Activated naive CD8-positive, alpha-beta T cell treated with anti-CD3 and anti-CD28 coated beads, Interleukin-2, amount 50 U/mL, for 24 hours (primary cell): ENCODE data around the gene WNT3A.
A peak's percentile ranks its signal among the peaks of the same experiment; 100 is the strongest.

Source experiments
- ATAC-seq: fragments of 150-1000 bp; cut with Tn5 transposase; one replicate; pipeline ENCODE4 v1.10.0; 2021
- DNase-seq: peaks from one replicate; pipeline ENCODE4 v3.0.0; 2021
- H3K27ac Mint-ChIP-seq: one replicate; pipeline ENCODE4 v1.8.0; 2021; ENCODE audit warnings: mild to moderate bottlenecking, mixed read lengths
- H3K27me3 Mint-ChIP-seq: one replicate; pipeline ENCODE4 v1.8.0; 2021; ENCODE audit warnings: mixed read lengths
- H3K36me3 Mint-ChIP-seq: one replicate; pipeline ENCODE4 v1.8.0; 2021; ENCODE audit warnings: low read depth, mixed read lengths
- H3K4me1 Mint-ChIP-seq: one replicate; pipeline ENCODE4 v1.8.0; 2021; ENCODE audit warnings: mixed read lengths
- H3K4me3 Mint-ChIP-seq: one replicate; pipeline ENCODE4 v1.8.0; 2021; ENCODE audit warnings: mild to moderate bottlenecking, moderate library complexity, mixed read lengths
- H3K9me3 Mint-ChIP-seq: one replicate; pipeline ENCODE4 v1.8.0; 2021; ENCODE audit warnings: mixed read lengths

The WNT3A gene

DNA sequence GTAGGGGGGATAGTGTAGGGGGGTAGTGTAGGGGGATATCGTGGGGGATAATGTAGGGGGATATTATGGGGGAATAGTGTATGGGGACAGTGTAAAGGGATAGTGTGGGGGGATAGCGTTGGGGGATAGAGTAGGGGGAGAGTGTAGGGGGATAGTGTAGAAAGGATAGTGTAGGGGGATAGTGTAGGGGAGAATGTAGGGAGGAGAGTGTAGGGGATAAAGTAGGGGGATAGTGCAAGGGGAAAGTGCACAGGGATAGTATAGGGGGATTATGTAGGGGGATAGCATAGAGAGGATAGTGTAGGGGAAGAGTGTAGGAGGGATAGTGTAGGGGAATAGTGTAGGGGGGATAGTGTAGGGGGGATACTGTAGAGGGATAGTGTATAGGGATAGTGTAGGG is 63.4 kb downstream of the WNT3A start:
- Mint-ChIP-seq H3K27ac (no peak overlapping the region), H3K4me1 (no peaks in the 10 kb centered on the region), H3K36me3 (no peaks in the 10 kb centered on the region), H3K4me3 (no peak overlapping the region), H3K27me3 (peaks cover 9% of the 10 kb centered on the region), H3K9me3 (no peaks in the 10 kb centered on the region)
- DNase-seq (no peak), ATAC-seq (no peak)

GRCh38 chr1:228070851-228071250 is 64.1 kb downstream of the WNT3A start:
- H3K27ac Mint-ChIP-seq = no peak overlapping the region
- no peaks in the 10 kb centered on the region for H3K36me3 Mint-ChIP-seq

GRCh38 chr1:228071839-228072657 is 65.2 kb downstream of the WNT3A start:
- DNase-seq = no peak
- H3K4me3 Mint-ChIP-seq = no peak overlapping the region
- no peaks in the 10 kb centered on the region for H3K4me1 Mint-ChIP-seq
- H3K27me3 Mint-ChIP-seq = peaks cover 2% of the 10 kb centered on the region
- no peaks in the 10 kb centered on the region for H3K36me3 Mint-ChIP-seq
- H3K27ac Mint-ChIP-seq = no peak overlapping the region
- no peaks in the 10 kb centered on the region for H3K9me3 Mint-ChIP-seq
- ATAC-seq = peak; percentile 16

More at GRCh38 chr1:228070851-228071250, 64.1 kb downstream of the WNT3A start:
- Mint-ChIP-seq H3K9me3 (no peaks in the 10 kb centered on the region), H3K27me3 (peaks cover 5% of the 10 kb centered on the region), H3K4me1 (no peaks in the 10 kb centered on the region), H3K4me3 (no peak overlapping the region)
- ATAC-seq = no peak
- no peak for DNase-seq

GRCh38 chr1:228072658-228073043 is 65.9 kb downstream of the WNT3A start:
- Mint-ChIP-seq H3K27ac (no peak overlapping the region), H3K36me3 (no peaks in the 10 kb centered on the region), H3K4me3 (no peak overlapping the region), H3K9me3 (no peaks in the 10 kb centered on the region), H3K27me3 (no peaks in the 10 kb centered on the region), H3K4me1 (no peaks in the 10 kb centered on the region)
- DNase-seq (no peak), ATAC-seq (no peak)

DNA sequence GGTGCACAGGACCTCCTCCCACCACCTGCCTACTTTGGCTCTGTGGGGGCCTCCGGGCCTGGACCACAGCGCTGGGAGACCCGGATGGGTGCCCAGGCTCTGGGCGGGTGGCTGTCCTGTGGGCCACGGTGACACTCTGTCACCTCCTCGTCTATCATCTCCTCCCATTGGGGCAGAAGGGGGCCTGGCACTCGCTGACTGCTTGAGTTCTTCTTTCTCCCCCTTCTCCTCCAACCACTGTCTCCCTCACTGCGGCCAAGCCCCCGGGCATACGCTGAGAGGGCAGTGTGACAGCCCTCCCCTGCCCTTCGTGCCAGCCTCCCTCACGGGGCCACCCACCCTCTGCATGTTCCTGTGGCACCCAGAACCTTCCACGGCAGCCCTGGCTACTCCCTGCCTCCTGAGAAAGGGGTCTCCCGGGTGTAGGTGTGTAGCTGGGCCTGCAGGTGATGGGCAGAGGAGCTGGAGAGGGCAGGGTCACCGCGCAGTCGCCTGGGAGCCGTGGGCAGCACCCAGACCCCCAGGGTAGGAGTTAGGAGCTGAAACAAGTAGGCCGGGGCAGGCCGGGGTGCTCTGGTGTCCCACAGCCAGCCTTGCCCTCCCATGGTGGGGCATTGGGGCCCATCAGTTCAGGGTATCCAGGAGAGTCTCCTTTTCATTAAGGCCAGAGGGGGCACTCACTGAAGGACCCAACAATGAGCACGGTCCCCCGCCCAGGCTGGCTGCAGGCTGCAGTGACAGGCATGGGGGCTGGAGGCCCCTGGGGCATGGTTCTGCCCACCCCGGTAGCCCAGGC is 66.5 kb downstream of the WNT3A start:
- no peak overlapping the region for H3K27ac Mint-ChIP-seq
- H3K4me1 Mint-ChIP-seq = no peaks in the 10 kb centered on the region
- H3K36me3 Mint-ChIP-seq = no peaks in the 10 kb centered on the region
- ATAC-seq = no peak
- no peak for DNase-seq
- H3K4me3 Mint-ChIP-seq = no peak overlapping the region
- no peaks in the 10 kb centered on the region for H3K27me3 Mint-ChIP-seq
- H3K9me3 Mint-ChIP-seq = no peaks in the 10 kb centered on the region

GRCh38 chr1:228073857-228074545 is 67.2 kb downstream of the WNT3A start:
- H3K27me3 Mint-ChIP-seq = no peaks in the 10 kb centered on the region
- H3K9me3 Mint-ChIP-seq = no peaks in the 10 kb centered on the region
- no peak overlapping the region for H3K27ac Mint-ChIP-seq
- H3K4me1 Mint-ChIP-seq = peaks cover 3% of the 10 kb centered on the region
- no peak for ATAC-seq
- no peak overlapping the region for H3K4me3 Mint-ChIP-seq
- H3K36me3 Mint-ChIP-seq = no peaks in the 10 kb centered on the region
- DNase-seq = no peak

DNA sequence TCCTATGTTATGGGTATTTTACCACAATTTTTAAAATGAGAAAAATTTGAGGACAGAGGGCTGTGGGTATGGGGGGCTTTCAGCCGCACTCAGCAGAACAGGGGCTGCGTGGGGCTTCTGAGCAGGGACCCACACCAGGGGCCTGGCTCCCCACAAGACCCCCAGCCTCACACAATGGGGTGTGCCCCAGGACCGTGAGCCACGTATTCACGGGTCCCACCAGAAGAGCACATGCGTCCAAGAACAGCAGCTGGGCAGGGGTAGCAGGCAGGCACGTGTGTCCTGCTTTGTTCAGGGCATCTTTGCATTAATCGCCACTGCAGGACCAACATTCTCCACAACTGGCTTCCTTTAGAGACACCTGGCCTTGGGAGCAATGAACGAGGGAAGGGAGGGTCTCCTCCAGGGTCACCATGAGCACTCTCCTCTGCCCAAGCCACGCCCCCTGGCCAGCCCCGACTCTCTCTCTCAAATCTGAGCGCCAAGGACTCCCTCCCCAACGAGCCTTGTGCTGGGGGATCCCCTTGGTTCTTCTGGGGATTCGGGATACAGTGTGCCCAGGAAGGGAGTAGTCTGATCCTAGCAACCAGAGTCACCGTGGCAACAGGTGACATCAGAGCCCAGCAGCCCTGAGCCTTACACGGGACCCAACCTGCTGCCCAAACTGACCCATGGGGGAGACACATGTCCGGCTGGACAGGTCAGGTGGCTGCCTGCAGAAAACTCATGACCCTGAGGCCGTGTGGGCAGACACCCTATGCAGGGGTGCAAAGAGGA is 68.3 kb downstream of the WNT3A start:
- no peak for DNase-seq
- no peak for ATAC-seq
- Mint-ChIP-seq H3K4me1 (peaks cover 5% of the 10 kb centered on the region), H3K4me3 (no peak overlapping the region), H3K27ac (no peak overlapping the region), H3K9me3 (no peaks in the 10 kb centered on the region), H3K27me3 (no peaks in the 10 kb centered on the region), H3K36me3 (no peaks in the 10 kb centered on the region)

DNA sequence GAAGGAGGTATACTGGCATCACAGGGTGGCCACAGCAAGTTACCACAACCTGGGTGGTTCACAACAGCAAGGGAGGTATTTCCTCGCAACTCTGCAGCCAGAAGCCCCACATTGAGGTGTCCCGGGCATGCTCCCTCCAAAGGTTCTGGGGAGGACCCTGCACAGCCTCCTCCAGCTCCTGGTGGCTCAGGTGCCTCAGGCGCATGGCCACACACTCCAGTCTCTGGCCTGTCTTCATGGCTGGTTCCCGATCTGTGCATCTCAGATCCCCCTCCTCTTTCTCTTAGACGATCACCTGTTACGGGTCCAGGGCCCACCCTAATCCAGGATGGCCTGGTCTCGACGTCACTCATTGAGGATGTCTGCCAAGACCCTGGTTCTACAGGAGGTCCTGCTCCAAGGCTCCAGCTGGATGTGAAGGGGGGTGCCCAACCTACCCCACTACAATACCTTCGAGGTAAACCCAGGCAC is 69.0 kb downstream of the WNT3A start:
- no peak overlapping the region for H3K27ac Mint-ChIP-seq
- no peaks in the 10 kb centered on the region for H3K27me3 Mint-ChIP-seq
- ATAC-seq (no peak), DNase-seq (no peak)
- H3K4me1 Mint-ChIP-seq = peaks cover 6% of the 10 kb centered on the region
- no peaks in the 10 kb centered on the region for H3K9me3 Mint-ChIP-seq
- H3K36me3 Mint-ChIP-seq = no peaks in the 10 kb centered on the region
- no peak overlapping the region for H3K4me3 Mint-ChIP-seq

DNA sequence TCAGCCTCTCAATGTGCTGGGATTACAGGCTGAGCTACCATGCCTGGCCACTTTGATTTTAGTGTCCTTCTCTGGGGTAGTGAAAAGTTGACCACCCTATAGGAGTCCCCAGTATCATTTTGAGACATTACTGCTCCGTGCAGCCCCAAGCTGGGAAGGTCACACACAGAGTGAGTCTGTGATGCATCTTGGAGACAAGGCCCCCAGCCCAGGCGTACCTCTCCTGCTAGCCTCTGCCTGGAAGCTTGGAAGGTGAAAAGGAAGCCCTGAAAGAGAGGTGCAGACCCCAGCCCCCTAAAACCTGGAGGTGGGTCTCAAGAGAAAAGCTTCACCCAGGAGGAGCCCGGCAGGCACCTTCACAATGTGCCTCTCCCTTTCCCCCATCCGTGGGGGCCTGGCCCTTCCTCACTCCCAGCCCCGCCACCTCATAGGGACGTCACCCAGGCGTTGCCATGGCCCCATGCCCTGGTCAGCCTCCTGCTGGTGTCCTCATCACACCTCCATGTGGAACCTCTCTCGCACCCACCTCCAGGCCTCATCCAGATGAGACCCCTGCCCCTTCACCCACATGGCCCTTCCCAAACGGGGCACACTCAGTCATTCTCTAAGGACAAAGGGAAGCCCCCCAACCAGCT is 70.1 kb downstream of the WNT3A start:
- H3K27ac Mint-ChIP-seq = no peak overlapping the region
- no peak overlapping the region for H3K4me3 Mint-ChIP-seq
- no peaks in the 10 kb centered on the region for H3K27me3 Mint-ChIP-seq
- H3K36me3 Mint-ChIP-seq = no peaks in the 10 kb centered on the region
- no peak for ATAC-seq
- H3K4me1 Mint-ChIP-seq = peaks cover 11% of the 10 kb centered on the region
- no peak for DNase-seq
- no peaks in the 10 kb centered on the region for H3K9me3 Mint-ChIP-seq

DNA sequence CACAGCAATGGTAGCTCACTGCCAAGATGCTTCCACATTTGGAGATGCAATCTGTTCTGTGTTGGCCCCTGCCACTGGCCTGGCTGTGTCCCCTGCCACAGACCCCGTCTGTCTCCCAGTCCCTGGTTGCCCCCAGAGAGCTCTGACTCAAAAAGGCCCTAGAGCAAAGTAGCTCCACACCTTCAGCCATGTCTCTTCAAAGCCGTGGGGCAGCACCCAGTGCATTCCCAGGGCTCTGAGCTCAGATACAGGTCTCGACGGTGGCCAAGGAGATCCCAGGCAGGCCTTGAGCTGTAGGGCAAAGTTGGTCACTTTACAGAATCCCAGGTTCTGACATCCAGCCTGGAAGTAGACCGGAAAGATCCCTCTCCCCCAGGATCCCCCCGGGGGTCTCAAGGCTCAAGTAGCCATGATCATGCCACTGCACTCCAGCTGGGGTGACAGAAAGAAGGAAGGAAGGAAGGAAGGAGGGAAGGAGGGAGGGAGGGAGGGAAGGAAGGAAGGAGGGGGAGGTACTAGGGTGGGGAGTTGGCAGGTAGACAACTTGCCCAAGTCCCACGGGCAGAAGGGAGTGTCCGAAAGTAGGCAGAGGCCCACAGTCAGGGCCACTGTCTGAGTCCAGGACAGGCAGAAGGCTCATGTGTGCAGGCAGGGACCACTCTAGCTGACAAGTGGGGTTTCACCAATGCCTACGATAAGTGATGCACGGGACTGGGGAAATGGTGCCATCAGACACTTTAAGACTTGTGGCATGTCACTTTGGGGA is 71.0 kb downstream of the WNT3A start:
- no peak for ATAC-seq
- Mint-ChIP-seq H3K36me3 (no peaks in the 10 kb centered on the region), H3K27ac (no peak overlapping the region), H3K9me3 (no peaks in the 10 kb centered on the region), H3K4me1 (peaks cover 11% of the 10 kb centered on the region), H3K4me3 (no peak overlapping the region), H3K27me3 (no peaks in the 10 kb centered on the region)
- DNase-seq = no peak

DNA sequence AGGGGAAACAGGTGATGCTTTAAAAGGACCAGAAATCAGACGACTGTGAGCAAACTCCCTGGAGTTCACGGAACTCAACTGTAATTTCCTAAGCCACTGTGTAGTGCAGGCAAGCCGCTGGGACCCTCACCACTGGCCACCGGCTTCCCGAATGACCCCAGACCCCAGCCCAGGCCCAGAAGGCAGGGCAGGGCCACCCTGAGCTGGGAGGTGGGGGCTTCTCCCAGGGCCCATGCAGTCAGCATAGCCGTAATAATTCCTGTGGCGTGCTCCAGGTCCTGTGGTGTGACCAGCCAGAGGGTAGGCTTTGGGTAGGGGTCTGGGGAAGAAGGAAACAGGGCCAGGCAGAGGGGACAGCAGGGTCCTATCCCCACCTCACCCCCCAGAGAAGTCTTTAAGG is 72.2 kb downstream of the WNT3A start:
- ATAC-seq (no peak), DNase-seq (no peak)
- Mint-ChIP-seq H3K4me3 (no peak overlapping the region), H3K27ac (no peak overlapping the region), H3K27me3 (no peaks in the 10 kb centered on the region), H3K36me3 (peaks cover 9% of the 10 kb centered on the region), H3K4me1 (peaks cover 15% of the 10 kb centered on the region), H3K9me3 (no peaks in the 10 kb centered on the region)

DNA sequence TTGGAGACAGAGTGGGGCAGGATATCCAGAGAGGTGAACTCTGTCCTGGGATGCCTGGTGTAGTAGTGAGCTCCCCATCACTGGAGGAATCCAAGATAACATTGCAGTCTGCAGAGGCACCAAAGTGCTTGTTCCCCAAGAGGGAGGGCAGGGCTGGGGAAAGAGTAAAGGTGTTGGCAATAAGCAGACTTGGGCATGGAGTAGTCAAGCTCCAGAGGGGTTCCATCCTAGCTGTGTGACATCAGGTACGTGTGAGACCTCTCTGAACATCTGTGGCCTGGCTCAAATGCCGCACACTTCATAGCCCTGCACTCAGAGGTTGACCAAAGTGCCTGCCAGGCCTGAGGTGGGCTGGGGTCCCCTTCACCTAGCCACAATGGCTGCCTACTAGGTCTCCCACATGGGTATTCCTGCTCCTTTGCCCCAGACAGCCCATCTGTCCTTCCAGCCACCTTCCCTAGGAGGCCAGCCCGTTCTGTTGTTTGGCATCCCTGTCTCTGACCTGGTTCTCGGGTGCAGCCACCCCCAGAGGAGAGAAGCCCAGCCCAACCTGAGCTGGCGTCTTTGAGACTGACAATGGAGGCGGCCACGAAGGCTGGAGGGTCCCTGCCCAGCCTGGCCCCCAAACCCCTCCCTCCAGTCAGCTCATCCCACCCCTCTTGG is 72.9 kb downstream of the WNT3A start:
- peaks cover 22% of the 10 kb centered on the region for H3K4me1 Mint-ChIP-seq
- ATAC-seq = no peak
- no peaks in the 10 kb centered on the region for H3K27me3 Mint-ChIP-seq
- DNase-seq = no peak
- H3K36me3 Mint-ChIP-seq = peaks cover 16% of the 10 kb centered on the region
- H3K4me3 Mint-ChIP-seq = peak overlapping the region; percentile 6
- H3K27ac Mint-ChIP-seq = no peak overlapping the region
- H3K9me3 Mint-ChIP-seq = no peaks in the 10 kb centered on the region

GRCh38 chr1:228081144-228081543 is 74.3 kb downstream of the WNT3A start:
- ATAC-seq (no peak), DNase-seq (no peak)
- Mint-ChIP-seq H3K36me3 (peaks cover 28% of the 10 kb centered on the region), H3K27ac (peak overlapping the region; percentile 78), H3K9me3 (no peaks in the 10 kb centered on the region), H3K27me3 (no peaks in the 10 kb centered on the region), H3K4me3 (peak overlapping the region; percentile 96), H3K4me1 (peaks cover 36% of the 10 kb centered on the region)
